Activated CD4-positive, CD25-positive, alpha-beta regulatory T cell (primary cell): Measurements from ENCODE around the gene VIPR2.
"Not testable (repeated sequence)": the region's sequence is repeated elsewhere in the genome, so short reads cannot be mapped to it uniquely, and the experiment has no call there.

ENCODE experiments used
- DNase-seq, 4 experiments: peaks; one replicate each; lab custom pipeline; 2025; lab: John Stamatoyannopoulos, UW

VIPR2 gene

GRCh38 chr7:159010937-159011721, 133.5 kb downstream of the VIPR2 start:
- DNase-seq, result no peak

GRCh38 chr7:159010411-159010810, 134.3 kb downstream of the VIPR2 start:
- DNase-seq, result no peak

GRCh38 chr7:159009951-159010350, 134.7 kb downstream of the VIPR2 start:
- DNase-seq, result no peak

- no peak for DNase-seq
These were observed 136.2 kb downstream of the VIPR2 start for GRCh38 chr7:159008417-159008816.

GRCh38 chr7:159007996-159008389, 136.7 kb downstream of the VIPR2 start:
- DNase-seq, result no peak

- DNase-seq, result no peak
These were observed 137.2 kb downstream of the VIPR2 start for GRCh38 chr7:159007364-159007995.

GRCh38 chr7:159006610-159007130, 138.0 kb downstream of the VIPR2 start:
- DNase-seq, result no peak

- DNase-seq, result not testable (repeated sequence)
These were observed 138.6 kb downstream of the VIPR2 start for GRCh38 chr7:159006022-159006609.

- DNase-seq, result no peak
These were observed 139.0 kb downstream of the VIPR2 start for GRCh38 chr7:159005618-159006017.

GRCh38 chr7:159004411-159004810, 140.3 kb downstream of the VIPR2 start:
- no peak for DNase-seq

GRCh38 chr7:159001811-159002210, 142.9 kb downstream of the VIPR2 start:
- no peak for DNase-seq

- no peak for DNase-seq
These were observed 143.7 kb downstream of the VIPR2 start for GRCh38 chr7:159000859-159001435.

- no peak for DNase-seq
These were observed 144.6 kb downstream of the VIPR2 start for GRCh38 chr7:159000070-159000469.

- DNase-seq, result no peak
These were observed 145.2 kb downstream of the VIPR2 start for GRCh38 chr7:158999496-158999895.

- DNase-seq, result not testable (repeated sequence)
These were observed 146.4 kb downstream of the VIPR2 start for GRCh38 chr7:158998261-158998660.

GRCh38 chr7:158997471-158997870, 147.2 kb downstream of the VIPR2 start:
- DNase-seq, result no peak

GRCh38 chr7:158997110-158997453, 147.6 kb downstream of the VIPR2 start:
- no peak for DNase-seq

- no peak for DNase-seq
These were observed 148.2 kb downstream of the VIPR2 start for GRCh38 chr7:158996214-158997109.

GRCh38 chr7:158995514-158995913, 149.2 kb downstream of the VIPR2 start:
- DNase-seq, result no peak

- no peak for DNase-seq
These were observed 150.0 kb downstream of the VIPR2 start for GRCh38 chr7:158994687-158995086.

GRCh38 chr7:158993591-158993990, 151.1 kb downstream of the VIPR2 start:
- DNase-seq, result no peak

- no peak for DNase-seq
These were observed 151.9 kb downstream of the VIPR2 start for GRCh38 chr7:158992759-158993158.
